HG03571 (cell line): Measurements from ENCODE around the gene RIMS1.
"Not testable (repeated sequence)": the region's sequence is repeated elsewhere in the genome, so short reads cannot be mapped to it uniquely, and the experiment has no call there.

ENCODE experiments used
- ATAC-seq: cut with Tn5 transposase; IDR thresholded peaks from one replicate; pipeline ENCODE4 v1.9.1; 2021; ENCODE audit not compliant: unreplicated experiment

The RIMS1 gene

DNA sequence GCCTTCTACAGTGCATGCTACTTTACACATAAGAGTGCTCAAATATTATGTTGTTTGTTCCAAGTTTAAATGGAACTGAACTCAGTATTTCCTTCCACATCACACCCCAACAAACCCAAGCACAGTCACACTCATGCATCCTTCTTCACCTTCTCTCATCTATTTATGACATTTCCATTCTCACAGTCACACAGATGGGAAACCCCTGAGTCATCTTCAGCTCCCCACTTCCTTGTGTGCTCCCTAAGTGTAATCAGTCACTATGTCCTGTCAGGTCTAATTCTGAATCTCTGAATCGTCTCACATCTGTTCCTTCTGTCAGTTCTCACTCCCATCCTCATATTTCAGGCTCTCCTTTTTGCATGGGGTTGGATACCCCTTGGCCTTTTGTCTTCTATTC is 96.0 kb downstream of the RIMS1 start:
- ATAC-seq = peak; percentile 81

DNA sequence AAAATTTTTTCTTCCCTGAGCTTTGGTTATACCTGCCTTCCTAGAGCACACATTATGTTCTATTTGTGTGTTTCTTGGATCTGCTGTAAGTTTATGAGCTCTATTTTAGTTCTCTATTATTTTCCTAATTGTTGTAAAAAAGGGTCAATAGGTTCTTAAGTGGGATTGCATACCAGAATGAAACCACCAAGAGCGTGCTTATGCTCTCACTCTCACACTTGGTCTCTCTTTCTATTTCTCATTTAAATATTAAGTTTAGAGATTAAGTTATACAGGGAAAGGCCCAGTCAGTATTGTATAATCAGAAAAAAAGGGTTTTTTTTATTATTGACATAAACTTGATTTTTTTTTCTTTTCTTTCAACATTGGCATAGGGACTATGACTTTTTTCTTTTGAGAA is 96.8 kb downstream of the RIMS1 start:
- ATAC-seq = peak; percentile 6

DNA sequence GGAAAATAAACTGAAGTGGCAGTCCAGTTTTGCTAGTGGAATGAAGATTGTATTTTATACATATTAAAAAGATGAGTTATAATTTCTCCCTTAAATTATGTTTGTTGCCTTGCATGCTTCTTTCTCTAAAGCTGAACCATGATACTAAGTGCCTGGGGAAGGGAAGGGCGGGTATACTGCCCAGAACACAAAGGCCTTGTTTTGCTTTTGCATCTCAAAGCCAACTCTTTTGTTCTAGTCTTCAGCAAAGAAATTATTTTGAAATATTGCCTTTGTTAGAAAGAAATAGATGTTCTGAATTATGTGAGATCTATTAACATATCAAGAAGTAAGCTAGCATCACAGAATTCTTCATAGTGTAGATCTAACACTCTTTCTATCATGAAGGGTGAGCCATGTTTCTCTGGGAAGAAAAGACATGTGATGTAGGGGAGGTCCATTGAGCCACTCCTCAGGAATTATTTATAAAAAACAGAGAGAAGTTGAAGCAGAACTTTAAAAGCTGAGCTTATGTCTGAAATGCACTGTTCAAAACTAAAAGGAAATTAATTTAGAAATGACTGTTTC is 108.4 kb downstream of the RIMS1 start:
- ATAC-seq = no peak

DNA sequence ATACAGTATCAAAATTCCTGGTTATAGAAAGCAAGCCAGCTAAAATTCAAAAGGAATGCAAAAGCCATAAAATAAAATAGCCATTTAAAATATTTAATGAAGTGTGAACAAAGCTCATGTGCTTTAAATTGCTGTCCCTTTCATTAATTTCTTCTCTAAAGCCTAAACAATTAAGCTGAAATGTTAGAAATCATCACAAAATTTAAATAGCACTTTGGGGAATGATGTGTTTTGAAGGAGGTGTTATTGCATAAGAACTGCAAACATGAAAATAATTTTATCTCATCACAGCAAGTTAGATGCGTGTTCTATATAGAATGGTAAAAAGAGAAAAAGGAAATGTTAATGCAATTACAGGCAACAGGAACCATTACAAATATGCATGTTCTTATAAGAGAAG is 111.0 kb downstream of the RIMS1 start:
- no peak for ATAC-seq

DNA sequence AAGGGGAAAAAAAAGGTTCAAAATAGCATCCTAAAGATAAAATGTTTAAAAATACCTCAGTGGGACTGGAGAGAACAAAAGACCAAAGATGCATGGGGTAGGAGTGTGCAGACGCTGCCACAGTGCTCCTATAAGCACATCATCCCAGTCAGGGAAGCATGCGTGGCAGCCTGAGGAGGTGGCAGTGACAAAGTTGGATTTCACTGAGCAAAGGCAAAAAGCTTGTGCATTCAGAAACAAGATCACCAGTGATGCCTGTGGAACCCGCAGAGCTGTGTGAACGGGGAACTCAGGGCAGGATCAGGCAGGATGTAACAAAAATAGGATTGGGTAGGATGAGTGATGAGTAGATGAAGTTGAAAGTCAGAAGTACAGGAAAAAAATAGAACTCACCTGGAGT is 116.1 kb downstream of the RIMS1 start:
- ATAC-seq = no peak

DNA sequence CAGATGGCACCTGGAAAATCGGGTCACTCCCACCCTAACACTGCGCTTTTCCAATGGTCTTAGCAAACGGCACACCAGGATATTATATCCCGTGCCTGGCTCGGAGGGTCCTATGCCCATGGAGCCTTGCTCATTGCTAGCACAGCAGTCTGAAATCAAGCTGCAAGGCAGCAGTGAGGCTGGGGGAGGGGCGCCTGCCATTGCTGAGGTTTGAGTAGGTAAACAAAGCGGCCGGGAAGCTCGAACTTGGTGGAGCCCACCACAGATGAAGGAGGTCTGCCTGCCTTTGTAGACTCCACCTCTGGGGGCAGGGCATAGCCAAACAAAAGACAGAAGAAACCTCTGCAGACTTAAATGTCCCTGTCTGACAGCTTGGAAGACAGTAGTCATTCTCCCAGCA is 120.2 kb downstream of the RIMS1 start:
- ATAC-seq = not testable (repeated sequence)

DNA sequence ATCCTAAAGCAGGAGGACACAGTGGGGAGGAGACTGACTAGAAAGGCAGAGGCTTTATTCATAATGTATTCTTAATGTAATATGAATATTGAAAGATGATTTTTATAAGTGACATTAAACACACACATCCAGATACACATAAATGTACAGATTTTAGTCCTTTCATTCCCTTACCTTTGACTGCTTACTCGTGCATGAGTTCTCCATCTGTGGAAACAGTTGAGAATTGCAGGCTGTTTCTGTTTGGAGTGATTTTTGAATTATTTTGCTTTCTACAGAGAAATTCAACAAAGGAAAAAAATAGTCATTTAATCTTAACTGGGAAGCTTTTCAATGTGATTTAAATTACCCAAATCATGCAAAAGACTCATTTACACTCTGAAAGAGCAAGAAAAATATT is 136.5 kb downstream of the RIMS1 start:
- ATAC-seq = no peak

DNA sequence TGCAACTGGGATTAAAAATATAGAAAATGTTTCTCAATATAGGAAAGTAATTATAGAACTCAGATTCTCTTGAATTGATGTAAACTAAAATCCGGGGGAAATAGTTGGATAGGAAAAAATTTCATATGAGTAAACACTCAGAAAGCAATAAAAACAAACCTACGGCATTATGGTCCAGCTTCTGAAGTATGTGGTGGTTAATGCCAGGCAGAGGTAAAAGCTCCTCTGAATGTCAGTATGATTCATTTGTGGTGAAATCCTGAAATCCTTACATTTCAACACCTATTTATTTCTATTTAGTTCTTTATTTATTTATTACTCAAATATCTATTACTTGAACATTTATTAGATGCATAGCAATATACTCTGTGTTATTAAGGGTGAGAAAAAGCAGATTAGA is 145.1 kb downstream of the RIMS1 start:
- ATAC-seq = no peak

DNA sequence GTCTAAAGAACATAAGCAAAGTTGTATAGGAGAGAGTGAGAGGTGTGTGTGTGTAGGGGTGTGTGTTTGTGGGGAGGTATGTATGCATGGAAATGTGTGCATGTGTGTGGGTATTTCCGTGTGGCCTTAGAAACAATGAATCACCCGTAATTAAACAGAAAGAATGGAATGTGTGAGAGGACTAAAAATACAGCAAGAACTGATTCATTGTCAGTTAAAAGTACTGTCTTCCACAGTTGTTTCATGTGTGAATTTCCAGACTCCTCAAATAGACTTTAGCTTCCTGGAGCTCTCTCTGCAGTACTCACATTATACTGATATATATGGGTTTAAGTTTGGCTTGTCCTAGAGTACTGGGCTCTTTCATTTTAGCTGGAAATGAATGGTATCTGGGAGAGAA is 145.7 kb downstream of the RIMS1 start:
- ATAC-seq = no peak

DNA sequence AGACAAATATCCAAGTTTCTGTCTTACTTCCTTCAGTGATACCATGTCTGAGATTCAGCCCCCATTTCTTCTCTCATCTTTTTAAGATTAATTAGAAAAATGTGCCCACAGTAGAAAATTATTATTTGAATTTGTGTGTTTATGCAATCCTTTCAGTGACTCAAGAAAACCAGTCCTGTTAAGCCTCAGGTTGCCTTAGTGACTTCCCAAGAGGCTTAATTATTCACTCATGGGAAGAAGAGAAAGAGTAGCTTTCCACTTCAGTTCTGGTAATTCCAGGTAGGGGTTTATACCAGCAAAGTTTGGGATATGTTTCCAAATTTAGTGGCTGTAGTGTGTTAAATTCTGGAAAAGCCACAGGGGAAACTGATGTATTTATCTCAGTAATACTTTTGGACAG is 149.1 kb downstream of the RIMS1 start:
- ATAC-seq = no peak

DNA sequence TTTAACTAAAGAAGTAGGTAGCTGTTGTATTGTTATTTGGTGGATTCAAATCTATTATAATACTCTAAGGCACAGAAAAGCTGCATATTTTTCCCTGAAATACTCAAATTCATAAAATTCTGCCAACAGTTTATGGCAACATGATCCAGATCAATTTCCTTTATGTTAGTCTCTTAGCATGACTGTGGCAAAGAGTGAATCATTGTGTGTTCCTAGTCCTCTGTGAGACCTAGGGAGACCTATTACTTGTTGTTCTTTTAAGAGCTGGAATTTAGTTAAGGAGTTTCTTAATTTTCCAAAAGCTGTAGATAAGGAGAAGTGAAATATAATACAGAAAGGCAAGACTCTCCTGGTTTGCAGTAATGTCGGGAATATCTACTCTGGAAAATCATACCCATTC is 149.6 kb downstream of the RIMS1 start:
- ATAC-seq = no peak

DNA sequence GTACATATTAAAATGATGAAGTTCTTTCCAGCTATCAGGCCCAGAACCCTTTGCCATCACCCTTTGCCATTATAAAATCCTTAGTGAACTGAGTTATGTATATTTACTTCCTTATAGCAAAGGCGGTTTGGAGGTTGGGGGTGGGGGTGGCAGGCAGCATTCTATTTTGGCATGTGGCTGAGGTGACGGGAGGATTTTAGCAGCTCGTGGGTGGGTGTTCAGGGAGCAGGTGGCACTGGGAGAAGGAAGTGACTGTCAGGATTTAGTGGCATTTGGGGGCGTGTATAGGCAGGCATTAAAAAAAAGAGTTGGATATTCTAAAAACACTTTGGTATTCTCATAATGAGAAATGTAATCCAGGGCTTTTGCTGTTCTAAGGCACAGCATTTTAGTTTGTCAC is 150.7 kb downstream of the RIMS1 start:
- no peak for ATAC-seq

DNA sequence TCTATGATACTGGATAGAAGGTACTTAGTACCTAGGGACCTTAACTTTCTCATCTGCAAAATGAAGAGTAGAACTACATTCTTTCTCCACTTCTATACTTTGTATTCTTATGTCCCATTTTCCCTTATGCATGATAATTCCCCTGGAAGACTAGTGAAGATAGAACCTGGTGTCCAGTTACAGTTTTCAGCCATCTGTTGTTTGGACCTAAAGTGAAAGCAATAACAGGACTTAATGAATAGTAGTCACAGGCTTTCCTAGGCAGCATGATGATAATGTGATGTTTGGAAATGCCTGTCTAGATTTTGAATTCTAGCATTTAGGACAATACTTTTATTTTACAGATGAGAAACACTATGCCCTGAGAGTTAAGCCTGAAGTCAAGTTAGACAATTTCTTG is 153.8 kb downstream of the RIMS1 start:
- ATAC-seq = no peak

DNA sequence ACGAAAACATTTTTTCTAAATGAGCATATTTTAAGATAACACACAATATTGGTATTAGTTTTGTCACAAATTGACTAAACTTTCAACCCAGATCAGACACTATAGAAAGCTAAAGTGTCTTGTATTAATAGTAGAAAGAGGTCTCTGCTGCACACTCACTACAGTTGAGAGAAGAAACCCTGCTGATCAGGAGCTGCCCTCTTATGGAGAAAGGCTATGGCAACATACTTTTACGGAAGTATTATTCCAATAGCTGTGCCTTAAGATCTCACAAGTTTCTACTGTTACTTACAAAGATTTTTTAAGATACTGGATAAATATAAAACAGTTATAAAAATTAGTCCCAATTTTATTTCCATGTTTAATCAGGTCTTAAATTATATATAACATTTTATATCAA is 155.7 kb downstream of the RIMS1 start:
- no peak for ATAC-seq

DNA sequence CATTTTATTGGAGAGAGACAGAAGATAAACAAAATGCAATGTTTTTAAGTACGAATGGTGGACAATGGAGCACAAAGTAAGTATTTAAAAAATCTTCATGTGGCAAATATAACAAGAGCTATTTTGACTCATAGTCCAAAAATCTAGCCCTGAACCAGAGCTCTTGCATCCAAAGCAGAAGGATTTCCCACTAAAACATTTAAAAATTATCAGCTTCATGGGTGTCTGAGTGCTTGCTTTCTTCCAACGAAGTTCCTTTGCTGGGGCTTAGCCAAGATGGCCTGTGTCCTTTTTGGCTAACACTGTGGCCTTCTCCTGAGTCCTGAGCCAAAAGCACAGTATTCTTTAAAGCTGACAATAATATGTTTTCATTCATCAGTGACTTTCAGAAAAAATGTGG is 161.7 kb downstream of the RIMS1 start:
- ATAC-seq = no peak

DNA sequence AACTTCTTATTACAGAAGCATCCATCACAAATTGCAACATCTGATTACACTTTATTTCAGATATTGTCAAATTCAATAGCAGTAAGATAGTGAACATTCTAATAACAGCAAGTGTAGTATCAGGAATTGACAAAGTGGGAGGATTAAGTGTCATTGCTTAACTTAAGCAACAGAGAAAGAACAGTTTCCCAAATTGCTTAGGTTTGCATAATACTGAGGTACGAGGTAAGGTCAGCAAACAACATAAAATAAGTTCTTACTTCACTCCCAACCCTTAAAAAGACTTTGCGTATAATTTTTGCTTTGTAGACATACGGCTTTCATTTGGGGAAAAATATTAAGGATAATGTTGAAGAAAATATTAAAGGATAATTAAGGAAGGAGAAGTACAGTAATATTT is 163.0 kb downstream of the RIMS1 start:
- ATAC-seq = no peak

DNA sequence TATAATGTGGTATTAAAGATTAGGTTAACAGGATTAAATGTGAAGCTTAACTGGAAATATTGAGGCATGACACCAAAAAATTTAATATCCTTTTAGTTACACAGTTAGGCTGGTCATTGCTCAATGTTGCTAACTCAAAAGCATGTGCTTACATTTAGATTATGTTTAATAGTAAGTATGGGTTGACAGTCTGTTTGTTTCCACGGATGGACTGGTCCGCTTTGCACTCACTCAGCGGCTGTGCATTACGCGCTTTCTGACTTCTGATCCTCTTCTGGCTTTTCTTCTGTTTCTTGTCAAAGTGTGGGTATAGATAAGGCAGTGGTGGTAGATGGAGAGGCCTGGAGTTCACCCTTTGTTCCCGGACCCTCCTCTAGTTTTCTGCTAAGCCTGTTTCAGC is 174.9 kb downstream of the RIMS1 start:
- ATAC-seq = no peak

DNA sequence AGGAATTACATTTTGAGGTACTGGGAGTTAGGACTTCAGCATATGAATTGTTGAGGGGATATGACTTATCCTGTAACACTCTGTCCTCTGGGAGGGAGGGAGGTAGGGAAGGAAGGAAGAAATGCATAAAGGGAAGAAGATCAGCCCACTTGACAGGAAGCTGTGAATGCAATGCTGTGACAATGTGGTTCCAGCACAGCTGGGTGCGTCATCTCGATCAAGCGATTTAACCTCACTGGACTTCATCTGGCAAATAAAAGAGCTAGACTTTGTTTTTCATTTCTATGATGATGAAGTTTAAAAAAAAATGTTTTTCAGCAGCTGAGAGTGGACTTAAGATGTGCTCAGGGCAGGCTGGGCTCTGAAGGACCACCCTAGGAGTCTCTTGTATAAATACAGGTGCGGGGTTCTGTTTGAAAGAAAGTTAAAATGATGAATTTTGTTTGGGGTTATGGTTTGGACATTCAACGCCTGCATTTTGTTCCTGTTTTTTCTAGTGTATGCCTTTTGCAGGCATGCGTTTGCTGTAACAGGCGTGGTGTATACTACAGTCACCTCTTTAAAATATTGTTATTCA is 178.1 kb downstream of the RIMS1 start:
- no peak for ATAC-seq

DNA sequence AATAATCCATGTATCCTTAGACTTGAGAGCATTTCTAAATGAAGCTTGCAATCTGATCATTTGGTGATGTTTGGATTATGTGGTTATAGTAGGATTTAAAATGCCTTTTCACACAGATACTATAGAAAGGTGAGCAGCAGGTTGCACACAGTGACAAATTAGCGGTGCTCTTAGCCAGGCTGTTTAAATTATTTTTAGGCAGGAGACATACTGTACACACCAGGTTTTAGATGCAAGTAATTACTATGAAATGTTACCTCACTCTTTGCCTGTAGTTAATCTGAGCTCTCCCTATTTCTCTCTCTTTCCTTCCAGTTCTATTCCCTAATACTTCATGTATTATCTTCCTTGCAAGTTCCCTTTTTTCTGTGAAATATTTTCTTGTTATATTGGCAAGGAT is 191.7 kb downstream of the RIMS1 start:
- ATAC-seq = no peak

DNA sequence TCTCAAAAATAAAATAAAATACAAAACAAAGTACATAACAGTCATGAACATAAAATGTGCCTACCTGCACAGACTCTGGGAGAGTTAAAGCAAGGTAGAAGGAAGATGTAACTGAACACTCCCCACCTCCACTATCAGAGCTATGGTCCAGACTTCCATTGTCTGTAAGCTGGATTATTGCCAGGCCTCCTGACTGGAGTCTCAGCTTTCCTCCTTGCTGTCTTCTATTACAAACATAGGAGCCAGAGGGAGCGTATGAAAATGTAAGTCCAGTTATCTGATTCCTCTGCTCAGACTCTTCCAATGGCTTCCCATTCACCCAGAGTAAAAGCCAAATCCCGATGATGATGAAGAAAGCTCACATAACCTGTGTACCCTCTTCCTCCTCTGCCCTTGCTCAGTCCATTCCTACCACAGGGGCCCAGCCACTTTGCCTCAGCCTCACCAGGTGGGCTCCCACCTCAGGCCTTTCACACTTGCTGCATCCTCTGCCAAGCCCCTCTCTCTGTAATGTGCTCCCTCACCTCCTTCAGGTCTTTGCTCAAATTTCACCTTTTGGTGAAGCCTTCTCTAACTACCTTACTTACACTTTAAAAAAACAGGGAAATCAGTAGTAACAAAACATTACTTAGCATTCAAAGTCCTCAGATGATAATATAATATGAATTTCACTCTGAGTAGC is 194.1 kb downstream of the RIMS1 start:
- no peak for ATAC-seq

DNA sequence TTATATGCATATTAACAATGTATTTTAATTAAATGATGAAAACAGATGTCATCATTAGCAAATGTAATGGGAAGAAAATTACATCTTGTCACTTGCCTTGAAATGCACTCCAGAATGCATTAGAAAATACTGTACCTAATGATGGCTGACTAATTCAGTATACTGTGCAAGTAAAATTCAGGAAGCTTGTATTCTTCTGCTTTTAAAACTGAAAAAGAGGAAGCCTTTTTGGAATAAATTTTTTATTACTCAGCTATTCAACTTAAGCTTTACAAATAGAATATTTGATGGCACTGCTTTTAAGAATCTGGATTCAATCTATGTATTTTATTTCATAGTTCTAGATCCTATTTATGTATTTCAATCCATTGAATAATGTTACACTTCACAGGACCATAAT is 195.5 kb downstream of the RIMS1 start:
- no peak for ATAC-seq

DNA sequence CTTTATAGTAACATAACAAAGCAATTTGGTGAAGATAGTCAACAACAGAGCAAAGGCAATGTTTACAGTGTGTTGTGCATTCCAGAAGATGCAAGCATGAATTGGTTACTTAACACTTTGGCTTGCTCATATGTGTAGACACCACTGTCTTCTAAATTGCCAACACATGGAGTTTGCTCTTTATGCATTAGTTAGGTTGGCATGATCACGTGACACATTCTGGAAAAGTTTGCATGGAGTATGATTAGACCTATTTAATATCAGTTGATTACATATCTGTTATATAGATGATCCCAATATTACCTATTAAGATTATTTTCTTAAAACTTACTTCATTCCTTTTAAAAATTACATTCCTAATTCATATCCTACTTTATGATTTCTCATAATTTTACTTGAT is 197.6 kb downstream of the RIMS1 start:
- ATAC-seq = no peak

DNA sequence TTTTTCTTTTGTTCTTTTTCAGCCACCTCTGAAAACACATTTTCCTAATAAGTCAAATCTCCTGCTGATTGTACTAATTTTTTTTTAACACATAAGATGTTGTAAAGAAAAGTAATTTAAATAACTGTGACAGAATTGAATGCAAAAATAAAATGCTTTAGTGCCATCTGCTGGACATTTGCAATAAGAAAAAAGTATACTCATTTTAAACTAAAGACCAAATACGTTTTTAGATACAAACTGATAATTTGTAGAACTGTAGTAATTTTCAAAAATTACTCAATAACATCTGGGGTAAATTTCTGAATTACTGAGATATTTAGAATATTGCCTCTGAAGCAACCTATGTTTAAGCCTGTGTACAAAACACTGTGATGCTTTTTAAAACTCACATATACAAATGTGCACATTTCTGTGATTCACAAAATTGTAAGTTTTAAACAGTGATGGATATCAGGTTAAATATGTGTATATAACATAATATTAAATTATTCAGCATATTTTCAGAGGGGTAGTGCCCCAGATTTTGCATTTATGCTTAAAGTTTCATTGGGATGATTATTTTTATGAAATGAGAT is 198.7 kb downstream of the RIMS1 start:
- no peak for ATAC-seq
